HG03039 (cell line): ENCODE results near the gene PLSCR2.
"Not testable (repeated sequence)": the region's sequence is repeated elsewhere in the genome, so short reads cannot be mapped to it uniquely, and the experiment has no call there.

Experiments used
- ATAC-seq: cut with Tn5 transposase; IDR thresholded peaks from one replicate; pipeline ENCODE4 v1.9.1; 2021; ENCODE audit warnings: mild to moderate bottlenecking, moderate library complexity; ENCODE audit not compliant: unreplicated experiment

Gene PLSCR2

DNA sequence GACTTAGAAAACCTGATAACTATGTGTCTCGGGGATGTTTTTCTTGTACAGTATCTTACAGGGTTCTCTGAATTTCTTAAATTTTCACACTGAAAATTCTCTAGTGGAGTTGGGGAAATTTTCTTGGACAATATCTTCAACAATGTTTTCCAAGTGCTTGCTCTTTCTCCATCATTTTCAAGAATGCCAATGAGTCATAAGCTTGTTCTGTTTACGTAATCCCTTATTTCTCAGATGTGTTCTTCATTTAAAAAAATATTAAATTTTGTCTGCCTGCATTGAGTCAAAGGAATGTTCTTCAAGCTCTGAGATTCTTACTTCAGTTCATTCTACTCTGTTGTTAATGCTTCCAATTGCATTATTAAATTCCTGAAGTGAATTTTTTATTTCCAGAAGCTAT is 21.9 kb upstream of the PLSCR2 start:
- no peak for ATAC-seq

DNA sequence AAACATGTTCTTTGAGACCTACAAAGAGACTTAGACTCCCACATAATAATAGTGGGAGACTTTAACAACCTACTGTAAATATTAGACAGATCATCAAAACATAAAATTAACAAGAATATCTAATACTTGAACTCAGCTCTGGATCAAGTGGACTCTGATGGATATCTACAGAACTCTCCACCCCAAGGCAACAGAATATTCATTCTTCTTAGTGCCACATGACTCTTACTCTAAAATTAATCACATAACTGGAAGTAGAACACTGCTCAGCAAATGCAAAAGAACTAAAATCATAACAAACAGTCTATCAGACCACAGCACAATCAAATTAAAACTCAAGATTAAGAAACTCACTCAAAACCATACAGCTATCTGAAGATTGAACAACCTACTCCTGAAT is 15.9 kb upstream of the PLSCR2 start:
- no peak for ATAC-seq

DNA sequence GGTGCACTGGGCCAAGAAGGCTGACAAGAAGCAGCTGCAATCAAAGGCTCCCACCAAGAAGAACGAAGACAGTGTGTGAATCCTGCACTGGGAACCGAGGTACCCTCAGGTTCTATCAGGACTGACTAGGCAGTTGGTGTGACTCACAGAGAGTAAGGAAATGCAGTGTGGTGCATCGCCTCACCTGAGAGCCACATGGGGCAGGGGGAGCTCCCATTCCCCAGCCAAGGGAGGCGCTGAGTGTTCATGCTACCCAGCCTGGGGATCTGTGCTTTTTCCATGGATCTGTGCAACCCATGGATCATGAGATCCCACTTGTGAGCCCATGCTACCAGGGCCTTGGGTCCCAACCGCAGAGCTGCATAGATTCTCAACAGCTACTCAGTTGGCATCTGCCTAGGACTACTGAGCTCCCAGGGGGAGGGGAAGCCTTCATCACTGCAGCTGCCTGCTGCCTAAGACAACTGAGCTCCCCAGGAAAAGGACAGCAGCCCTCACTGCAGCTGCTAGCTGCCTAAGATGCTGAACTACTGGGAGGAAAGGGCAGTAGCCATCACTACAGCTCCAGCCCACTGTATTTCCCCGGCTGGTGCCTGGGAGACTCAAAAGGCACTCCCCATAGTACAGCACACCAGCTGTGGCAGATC is 6.9 kb upstream of the PLSCR2 start:
- no peak for ATAC-seq

DNA sequence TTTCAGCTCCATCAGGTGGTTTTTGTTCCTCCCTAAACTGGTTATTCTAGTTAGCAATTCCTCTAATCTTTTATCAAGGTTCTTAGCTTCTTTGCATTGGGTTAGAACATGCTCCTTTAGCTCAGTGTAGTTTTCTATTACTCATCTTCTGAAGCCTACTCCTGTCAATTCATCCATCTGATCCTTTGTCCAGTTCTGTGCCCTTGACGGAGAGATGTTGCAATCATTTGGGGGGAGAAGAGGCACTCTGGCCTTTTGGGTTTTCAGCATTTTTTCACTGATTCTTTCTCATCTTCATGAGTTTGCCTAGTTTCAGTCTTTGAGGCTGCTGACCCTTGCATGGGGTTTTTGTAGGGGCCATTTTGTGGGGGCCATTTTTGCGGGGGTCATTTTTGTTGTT is 5.6 kb upstream of the PLSCR2 start:
- ATAC-seq = not testable (repeated sequence)

DNA sequence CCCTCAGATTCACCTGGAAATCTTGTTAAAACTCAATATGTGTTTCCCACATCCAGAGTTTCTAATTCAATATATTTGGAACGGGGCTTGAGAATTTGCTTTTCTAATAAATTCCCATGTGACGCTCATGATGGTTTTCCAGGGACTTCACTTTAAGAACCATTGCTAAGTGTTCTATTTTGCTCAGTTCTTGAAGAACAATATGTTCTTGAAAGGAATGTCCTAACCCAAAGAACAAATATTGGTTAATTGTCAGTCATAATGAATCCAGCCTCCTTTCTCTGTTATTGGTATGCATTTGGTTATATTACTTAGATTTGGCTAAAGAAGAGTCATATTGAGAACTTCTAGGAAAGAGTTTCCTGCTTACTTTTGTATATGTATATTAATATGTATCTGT is 4.4 kb upstream of the PLSCR2 start:
- no peak for ATAC-seq

DNA sequence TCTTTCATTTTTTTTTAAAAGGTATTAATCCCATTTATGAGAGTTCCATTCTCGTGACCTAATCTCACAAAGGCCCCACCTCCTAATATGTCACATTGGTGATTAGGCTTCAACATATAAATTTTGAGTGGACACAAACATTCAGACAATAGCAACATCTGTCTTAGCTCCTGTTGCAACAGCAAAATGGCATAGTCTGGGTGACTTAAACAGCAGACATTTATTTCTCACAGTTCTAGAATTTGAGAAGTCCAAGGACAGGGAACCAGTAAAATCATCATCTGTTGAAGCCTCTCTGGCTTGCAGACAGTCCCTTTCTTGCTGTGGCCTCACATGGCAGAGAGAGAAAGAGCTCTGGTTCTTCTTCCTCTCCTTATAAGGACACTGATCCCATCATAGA is 3.2 kb upstream of the PLSCR2 start:
- no peak for ATAC-seq

DNA sequence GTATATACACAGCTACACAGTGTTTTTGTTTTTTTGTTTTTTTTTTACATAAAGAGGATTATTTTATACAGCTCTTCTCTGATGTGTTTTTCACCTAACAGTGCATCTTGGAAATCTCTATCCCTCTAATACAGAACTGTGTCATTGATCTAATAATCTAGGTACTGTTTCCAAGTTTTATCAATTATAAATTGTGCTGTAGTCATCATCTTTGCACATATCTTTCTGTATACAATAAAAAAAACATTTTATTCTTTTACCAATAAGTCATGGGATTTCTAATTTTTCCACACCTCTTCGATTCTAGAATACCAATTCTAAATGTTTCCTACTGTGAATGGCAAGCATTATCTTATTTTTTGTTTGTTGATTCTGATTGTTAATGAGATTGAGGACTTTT is 1.7 kb upstream of the PLSCR2 start:
- no peak for ATAC-seq

DNA sequence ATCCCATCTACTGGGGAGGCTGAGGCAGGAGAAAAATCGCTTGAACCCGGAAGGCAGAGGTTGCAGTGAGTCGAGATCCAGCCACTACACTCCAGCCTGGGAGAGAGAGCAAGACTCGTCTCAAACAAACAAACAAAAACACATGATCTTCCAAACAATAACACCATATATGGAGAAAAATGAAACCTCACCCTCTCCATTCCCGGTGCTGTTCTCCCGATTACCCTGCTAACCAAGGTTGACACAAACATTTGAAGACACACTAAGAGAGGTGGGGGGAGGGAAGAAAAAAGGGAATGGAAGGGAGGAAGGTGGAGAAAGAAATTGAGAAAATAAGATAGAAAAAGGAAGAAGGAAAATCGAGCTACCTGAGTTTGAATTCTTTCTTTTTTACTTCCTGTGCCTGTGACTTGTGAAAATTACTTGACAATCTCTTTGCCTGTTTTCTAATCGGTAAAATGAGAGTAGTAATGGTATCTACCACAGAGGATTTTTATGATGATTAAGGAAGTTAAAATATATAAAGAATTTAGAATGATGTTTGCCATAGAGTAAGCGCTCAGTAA is 1.1 kb upstream of the PLSCR2 start:
- ATAC-seq = no peak

DNA sequence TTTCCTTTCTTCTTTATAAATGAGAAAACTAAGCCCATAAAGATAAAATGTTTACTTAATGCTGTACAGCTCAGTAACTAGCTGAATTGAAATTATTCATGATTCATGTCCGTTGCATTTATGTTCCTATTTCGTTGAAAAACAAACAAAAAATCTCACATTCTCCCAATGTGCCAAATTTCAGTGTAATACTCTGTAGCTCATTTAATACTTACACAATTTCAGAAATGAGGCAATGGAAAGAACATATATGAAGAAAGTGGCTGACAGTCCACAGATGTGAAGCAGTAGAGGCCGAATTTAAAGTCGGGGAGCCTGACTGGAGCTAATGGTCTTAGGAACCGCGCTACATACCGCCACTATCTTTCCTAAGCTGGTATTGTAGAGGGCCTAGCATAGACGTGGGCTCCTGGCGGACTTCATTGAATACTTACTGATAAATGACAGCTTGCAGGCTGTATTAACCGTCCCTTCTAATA is 651 bp downstream of the PLSCR2 start:
- no peak for ATAC-seq

DNA sequence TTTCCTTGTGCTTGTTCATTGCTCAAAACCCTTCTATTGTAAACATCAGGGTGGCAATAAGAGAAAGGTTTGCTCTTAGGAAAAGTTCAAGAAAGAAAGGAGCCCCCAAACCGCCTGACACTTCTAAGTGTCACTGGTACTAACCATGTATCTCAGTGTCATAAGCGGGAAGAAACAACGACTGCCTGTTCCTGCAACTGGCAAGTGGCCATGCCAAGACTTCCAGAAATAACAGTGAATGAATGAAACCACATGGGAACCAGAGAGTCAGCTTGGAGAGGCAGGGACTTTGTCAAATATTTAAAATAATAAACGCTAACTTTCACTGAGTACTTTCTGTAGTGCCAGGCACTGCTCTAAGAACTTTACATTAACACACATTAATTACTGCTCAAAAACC is 1.1 kb downstream of the PLSCR2 start:
- no peak for ATAC-seq

DNA sequence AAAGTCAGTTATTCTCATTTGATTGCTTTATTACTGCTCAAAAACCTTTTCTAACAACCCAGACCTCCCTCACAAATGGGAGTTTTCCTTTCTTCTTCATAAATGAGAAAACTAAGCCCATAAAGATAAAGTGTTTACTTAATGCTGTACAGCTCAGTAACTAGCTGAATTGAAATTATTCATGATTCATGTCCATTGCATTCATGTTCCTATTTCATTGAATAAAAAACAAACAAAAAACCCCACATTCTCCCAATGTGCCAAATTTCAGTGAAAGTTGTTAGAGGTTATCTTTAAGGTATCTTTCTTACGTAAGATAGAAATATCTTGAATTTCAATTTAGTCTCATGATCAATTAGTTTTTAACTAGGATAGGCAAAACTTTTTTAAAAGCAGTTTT is 2.8 kb downstream of the PLSCR2 start:
- ATAC-seq = no peak

DNA sequence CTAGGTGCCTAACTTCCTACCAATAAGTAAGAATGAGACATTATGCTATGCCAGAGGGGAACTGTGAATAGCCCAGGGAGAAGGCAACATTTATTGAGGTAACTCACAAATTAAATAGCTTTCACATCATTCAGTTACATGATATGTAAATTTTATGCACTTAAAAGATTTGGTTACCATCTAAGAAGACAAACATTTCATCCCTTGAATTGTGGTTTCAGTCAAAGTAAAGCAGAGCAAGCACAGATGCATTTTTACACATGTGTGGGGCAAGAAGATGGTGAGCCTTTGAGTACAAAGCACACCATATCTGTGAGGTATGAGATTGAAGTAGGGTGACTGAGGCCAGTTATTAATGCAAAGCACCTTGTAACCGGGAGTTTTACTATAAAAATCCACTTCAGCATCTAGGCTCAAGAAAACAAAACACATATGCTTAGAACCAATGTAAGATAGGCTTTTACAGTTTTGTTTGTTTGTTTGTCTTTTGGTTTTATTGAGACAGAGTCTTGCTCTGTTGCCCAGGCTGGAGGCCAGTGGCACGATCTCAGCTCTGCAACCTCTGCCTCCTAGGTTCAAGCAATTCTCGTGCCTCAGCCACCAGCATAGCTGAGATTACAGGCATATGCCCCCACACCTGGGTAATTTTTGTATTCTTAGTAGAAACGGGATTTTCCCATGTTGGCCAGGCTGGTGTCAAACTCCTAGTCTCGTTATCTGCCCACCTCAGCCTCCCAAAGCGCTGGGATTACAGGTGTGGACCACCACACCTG is 3.5 kb downstream of the PLSCR2 start:
- ATAC-seq = no peak

DNA sequence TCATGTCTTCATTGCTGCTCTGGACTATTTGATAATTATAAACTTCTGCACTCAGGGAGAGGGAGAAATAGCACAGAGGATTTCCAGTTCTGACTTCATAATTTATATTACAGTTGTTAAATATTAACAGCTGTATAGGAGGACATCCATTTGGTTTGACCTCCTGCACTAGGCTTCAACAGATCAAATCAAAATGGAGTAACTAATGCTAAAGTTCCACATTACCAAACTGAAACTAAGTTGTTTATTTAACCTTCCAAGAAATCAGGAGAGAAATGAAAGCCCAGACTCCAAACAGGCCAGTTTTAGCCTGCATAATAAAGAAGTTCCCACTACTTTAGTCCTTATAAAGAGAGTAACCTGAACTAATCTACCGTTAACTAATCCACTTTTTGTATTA is 4.6 kb downstream of the PLSCR2 start:
- ATAC-seq = no peak

DNA sequence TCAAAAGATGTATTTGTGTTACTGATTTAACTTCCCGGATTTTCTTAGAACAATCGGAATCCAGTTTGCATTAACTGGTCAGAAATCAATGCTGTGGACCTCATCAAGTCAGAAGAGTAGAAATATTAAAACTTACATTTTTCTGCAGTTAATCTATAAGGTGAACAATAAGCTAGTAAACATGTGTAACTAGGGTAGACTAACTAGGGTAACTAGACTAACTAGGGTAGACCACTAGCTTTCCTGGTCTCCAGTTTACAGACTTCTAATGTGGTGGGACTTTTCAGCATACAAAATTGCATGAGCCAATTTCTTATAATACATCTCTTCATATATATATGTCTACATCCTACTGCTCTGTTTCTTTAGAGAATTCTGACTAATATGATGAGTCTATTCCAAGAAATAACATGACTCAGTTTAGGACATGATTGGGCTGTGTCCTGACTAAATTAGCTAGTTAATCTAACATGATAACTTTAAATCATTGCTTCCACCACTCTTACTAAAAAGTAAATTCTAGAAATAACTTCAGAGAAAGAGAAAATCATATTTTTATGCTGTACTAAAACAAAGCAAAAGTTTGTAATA is 5.3 kb downstream of the PLSCR2 start:
- no peak for ATAC-seq

DNA sequence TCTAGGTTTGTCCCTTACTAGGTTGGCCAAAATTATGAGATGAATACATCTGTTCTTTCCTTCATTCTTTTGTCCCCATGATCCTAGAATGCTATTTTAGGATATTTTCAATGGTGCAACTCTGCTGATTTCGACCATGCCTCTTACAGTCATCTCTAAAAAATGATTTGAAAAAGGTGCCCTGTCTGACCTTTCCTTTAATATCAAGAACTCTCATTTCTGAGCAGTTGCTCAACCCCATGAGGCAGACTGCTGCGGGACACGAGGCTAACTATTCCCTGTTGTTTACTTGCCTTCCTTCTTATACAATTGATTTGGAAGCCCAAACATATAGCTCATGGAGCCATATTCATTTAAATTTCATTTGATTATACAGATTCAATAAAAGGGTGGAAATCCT is 14.6 kb downstream of the PLSCR2 start:
- no peak for ATAC-seq

DNA sequence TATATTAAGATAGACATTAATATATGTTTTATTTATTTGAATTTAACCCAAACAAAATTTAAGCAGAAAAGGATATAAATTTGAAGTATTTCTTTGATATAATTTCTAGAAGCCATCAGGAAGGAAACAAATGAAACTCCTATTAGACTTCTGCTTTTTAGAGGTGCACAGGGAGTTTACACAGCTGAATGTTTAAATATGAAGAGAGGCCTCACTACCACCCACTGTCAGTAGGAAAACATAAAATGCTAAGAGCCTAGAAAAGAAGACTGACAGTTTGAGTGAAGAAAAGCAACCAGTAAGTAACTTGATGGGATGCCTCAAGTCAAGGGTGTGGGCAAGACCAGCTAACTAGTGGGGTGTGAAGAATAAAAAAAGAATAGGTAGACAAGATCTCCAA is 19.7 kb downstream of the PLSCR2 start:
- no peak for ATAC-seq

DNA sequence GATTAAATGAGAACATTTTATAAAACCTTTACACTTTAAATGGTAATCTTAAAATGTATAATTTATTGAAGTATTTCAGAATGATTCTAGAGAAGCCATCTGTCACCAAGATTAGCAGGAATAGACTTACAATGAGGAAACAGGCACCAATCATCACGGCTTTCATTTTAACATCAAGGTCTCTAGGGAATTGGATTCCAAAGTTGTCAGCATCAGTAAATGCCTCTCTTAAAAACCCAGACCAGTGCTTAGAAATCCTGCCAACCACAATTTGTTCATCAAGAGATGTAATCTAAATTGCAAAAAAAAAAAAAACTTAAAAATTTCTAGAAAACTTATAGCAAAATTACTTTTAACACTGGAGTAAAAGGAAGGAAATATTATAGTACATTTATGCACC is 20.3 kb downstream of the PLSCR2 start:
- no peak for ATAC-seq

DNA sequence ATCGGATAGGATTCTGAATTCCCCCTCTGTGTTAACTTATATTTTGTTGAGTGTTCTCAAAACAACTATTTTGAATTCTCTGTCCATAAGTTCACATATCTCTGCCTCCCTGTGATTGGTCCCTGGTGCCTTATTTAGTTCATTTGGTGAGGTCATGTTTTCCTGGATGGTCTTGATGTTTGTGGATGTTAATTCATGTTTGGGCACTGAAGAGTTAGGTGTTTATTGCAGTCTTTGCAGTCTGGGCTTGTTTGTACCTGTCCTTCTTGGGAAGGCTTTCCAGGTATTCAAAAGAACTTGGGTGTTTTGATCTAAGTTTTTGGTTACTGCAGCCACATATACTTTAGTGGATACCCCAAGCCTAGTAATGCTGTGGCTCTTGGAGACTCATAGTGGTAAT is 23.3 kb downstream of the PLSCR2 start:
- ATAC-seq = no peak

DNA sequence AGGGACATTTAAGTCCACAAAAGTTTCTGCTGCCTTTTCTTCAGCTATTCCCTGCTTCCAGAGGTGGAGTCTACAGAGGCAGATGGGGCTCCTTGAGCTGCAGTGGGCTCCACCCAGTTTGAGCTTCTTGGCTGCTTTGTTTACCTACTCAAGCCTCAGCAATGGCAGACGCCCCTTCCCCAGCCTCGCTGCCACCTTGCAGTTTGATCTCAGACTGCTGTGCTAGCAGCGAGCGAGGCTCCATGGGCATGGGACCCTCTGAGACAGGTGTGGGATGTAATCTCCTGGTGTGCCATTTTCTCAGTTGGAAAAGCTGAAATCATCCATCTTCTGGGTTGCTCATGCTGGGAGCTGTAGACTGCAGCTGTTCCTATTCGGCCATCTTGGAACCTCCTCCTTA is 29.1 kb downstream of the PLSCR2 start:
- ATAC-seq = not testable (repeated sequence)

DNA sequence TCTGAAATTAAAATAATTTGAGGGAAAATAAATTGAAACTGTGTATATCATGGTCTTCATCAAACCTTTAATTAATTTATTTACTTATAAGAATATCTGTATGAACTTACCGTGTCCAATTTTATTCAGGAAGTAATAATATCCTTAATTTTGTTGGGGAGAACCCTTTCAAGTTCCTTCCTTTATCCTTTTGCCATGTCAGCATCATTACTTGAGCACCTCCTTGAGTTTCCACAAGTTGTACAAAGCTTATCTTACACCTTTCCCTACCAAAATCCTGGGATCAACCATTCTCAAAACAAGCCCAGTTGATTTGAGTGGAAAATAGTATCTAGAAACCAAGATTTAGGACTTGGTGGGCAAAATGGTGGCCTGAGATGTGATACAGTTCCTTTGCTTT is 37.3 kb downstream of the PLSCR2 start:
- ATAC-seq = no peak

DNA sequence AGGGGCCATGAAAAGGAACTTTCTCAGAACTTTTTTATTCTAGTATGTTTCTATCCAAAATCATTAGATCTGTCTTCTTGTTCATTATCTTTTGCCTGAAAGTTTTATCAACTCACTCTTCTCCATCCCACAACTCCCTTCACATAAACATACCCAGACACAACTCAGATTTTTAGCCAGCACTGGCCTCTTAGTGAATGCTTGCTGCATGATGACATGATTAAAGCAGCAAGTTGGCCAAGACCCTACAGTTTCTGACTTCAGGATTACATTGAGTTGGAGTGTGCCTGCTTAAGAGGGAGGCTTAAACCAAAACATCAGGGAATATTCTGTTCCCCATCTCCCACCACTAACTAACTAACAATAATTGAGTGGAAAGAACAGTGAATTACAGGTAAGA is 38.1 kb downstream of the PLSCR2 start:
- no peak for ATAC-seq

DNA sequence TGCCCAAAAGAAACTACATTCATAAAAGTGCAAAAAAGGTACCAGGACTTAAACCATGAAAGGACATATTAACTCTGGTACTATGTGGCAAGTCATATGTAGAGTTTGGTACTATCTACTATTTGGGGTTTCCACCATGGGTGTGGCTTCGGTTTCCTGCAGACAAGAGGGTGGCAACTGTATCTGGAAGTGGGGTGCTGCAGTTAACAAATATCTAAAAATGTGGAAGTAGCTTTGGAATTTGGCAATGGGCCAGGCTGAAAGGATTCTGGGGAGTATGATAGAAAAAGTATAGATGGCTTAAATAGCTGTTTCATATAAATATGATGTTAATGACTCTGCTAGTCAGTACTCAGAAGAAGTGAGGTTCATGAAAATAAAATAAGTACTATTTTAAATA is 44.0 kb downstream of the PLSCR2 start:
- ATAC-seq = no peak
